OCI-LY1 (cell line): ENCODE results near the gene TMEM63B.

Source experiments
- H2AFZ ChIP-seq: fragments of 200-600 bp; sonication (generic), shearing (Covaris generic); 2 replicates; pipeline ENCODE4 v1.6.0; 2014; ENCODE audit warnings: antibody characterized with exemption, mild to moderate bottlenecking, low read length
- H3F3A ChIP-seq: fragments of 200-600 bp; sonication (generic), shearing (Covaris generic); 2 replicates; pipeline ENCODE4 v1.6.0; 2014; ENCODE audit warnings: mild to moderate bottlenecking, antibody characterized with exemption, low read length, moderate library complexity; ENCODE audit not compliant: insufficient read depth
- H3K27ac ChIP-seq: fragments of 200-600 bp; sonication (generic); 2 replicates; pipeline ENCODE4 v1.5.1; 2014; ENCODE audit warnings: low read length, mixed run types, mild to moderate bottlenecking, low read depth; ENCODE audit not compliant: poor library complexity, severe bottlenecking
- H3K27me3 ChIP-seq: fragments of 200-600 bp; sonication (generic); 2 replicates; pipeline ENCODE4 v1.6.0; 2014; ENCODE audit warnings: antibody characterized with exemption, mild to moderate bottlenecking, low read length, moderate library complexity; ENCODE audit not compliant: insufficient read depth
- H3K36me3 ChIP-seq: fragments of 200-600 bp; sonication (generic); 2 replicates; pipeline ENCODE4 v1.6.1; 2014; ENCODE audit warnings: mild to moderate bottlenecking, antibody characterized with exemption, low read length, moderate library complexity, mixed read lengths; ENCODE audit not compliant: insufficient read depth
- H3K4me1 ChIP-seq: fragments of 200-600 bp; sonication (generic); 2 replicates; pipeline ENCODE4 v1.5.1; 2014; ENCODE audit warnings: mild to moderate bottlenecking, low read length, moderate library complexity; ENCODE audit not compliant: insufficient read depth, severe bottlenecking
- H3K4me2 ChIP-seq: fragments of 200-600 bp; sonication (generic), shearing (Covaris generic); 2 replicates; pipeline ENCODE4 v1.6.1; 2014; ENCODE audit warnings: low read length
- H3K4me3 ChIP-seq: fragments of 200-600 bp; sonication (generic); 2 replicates; pipeline ENCODE4 v1.5.1; 2014; ENCODE audit warnings: low read length, low read depth, mild to moderate bottlenecking, mixed read lengths; ENCODE audit not compliant: poor library complexity, severe bottlenecking
- H3K79me2 ChIP-seq: fragments of 200-600 bp; shearing (Covaris generic); 2 replicates; pipeline ENCODE4 v1.6.1; 2016; ENCODE audit warnings: mixed run types, low read length, mixed read lengths; ENCODE audit not compliant: insufficient read depth
- H3K9ac ChIP-seq: fragments of 200-600 bp; sonication (generic), shearing (Covaris generic); 2 replicates; pipeline ENCODE4 v1.6.1; 2014; ENCODE audit warnings: mild to moderate bottlenecking, low read length, mixed read lengths
- H3K9me2 ChIP-seq: fragments of 200-600 bp; sonication (generic), shearing (Covaris generic); 2 replicates; pipeline ENCODE4 v1.6.1; 2014; ENCODE audit warnings: low read depth, mild to moderate bottlenecking, low read length, mixed read lengths
- H3K9me3 ChIP-seq: fragments of 200-600 bp; shearing (Covaris generic); 2 replicates; pipeline ENCODE4 v1.6.1; 2014; ENCODE audit warnings: low read length, mixed read lengths
- H4K20me1 ChIP-seq: fragments of 200-600 bp; sonication (generic), shearing (Covaris generic); 2 replicates; pipeline ENCODE4 v1.6.0; 2016; ENCODE audit warnings: mild to moderate bottlenecking, low read length; ENCODE audit not compliant: insufficient read depth
- CTCF ChIP-seq: fragments of 200-600 bp; sonication (generic), shearing (Covaris generic); IDR thresholded peaks from 2 replicates; pipeline ENCODE4 v1.5.1; 2017; ENCODE audit warnings: mild to moderate bottlenecking, antibody characterized with exemption, low read length, moderate library complexity, mixed read lengths
- EZH2 ChIP-seq: fragments of 200-600 bp; sonication (generic), shearing (Covaris generic); IDR thresholded peaks from 2 replicates; pipeline ENCODE4 v1.8.0; 2017; ENCODE audit warnings: borderline replicate concordance, mixed run types, mild to moderate bottlenecking, antibody characterized with exemption, low read length, moderate library complexity, mixed read lengths

The TMEM63B gene

DNA sequence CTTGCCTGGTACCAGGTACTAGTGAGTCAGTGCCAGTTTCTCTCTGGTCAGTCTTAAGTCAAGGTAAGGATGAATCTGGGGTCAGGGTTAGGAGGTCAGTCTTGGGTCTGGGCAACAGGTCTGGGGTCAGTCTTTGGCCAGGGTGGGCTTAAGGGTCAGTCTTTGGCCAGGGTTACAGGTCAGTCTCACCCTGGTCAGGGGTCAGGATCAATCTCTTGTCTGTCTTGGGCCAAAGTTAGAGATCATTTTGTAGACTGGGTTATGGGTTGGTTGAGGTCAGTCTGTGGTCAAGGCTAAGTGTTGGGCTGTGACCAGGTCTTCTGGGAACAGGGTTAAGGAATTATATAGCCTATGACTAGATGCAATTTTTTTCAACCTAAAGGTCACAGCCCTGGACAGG, 18.5 kb downstream of the TMEM63B start:
- Histone ChIP-seq H3K9me3 (no peaks in the 10 kb centered on the region), H3K4me1 (no peaks in the 10 kb centered on the region), H3K27ac (no peak overlapping the region), H3F3A (no peaks in the 10 kb centered on the region), H3K36me3 (no peaks in the 10 kb centered on the region), H3K4me3 (no peak overlapping the region), H3K27me3 (no peaks in the 10 kb centered on the region), H4K20me1 (no peaks in the 10 kb centered on the region), H3K9me2 (no peaks in the 10 kb centered on the region), H3K79me2 (no peaks in the 10 kb centered on the region), H3K4me2 (no peak overlapping the region), H3K9ac (no peak overlapping the region), H2AFZ (no peak overlapping the region)
- TF ChIP-seq EZH2 (no peak), CTCF (no peak)

- Histone ChIP-seq H3K27me3 (no peaks in the 10 kb centered on the region), H3K36me3 (no peaks in the 10 kb centered on the region), H3F3A (no peaks in the 10 kb centered on the region), H3K9me2 (no peaks in the 10 kb centered on the region), H3K4me3 (no peak overlapping the region), H4K20me1 (no peaks in the 10 kb centered on the region), H3K79me2 (no peaks in the 10 kb centered on the region), H3K9me3 (no peaks in the 10 kb centered on the region), H3K27ac (no peak overlapping the region), H3K4me2 (no peak overlapping the region), H3K4me1 (no peaks in the 10 kb centered on the region), H3K9ac (no peak overlapping the region), H2AFZ (no peak overlapping the region)
- TF ChIP-seq EZH2 (no peak), CTCF (no peak)
Observed at GRCh38 chr6:44146685-44147084, 19.3 kb downstream of the TMEM63B start.

DNA sequence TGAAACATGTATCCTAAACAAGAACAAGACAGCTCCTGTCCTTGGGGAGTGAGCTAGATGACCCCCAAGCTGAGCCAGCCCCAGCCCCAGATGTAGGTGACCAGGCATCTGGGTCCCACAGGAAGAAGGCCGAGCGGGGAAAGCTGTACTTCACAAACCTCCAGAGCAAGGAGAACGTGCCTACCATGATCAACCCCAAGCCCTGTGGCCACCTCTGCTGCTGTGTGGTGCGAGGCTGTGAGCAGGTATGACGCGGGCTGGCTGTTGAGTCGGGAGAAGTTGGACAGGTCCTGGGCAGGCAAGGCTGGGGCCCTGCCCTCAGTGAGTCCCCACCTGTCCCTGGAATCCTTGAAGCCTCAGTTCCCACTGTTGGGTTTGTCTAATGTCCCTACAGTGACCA, 19.9 kb downstream of the TMEM63B start:
- no peaks in the 10 kb centered on the region for H3K9me3 ChIP-seq
- no peaks in the 10 kb centered on the region for H3K9me2 ChIP-seq
- H3K4me1 ChIP-seq, result no peaks in the 10 kb centered on the region
- H3F3A ChIP-seq, result no peaks in the 10 kb centered on the region
- H3K4me3 ChIP-seq, result no peak overlapping the region
- H3K27ac ChIP-seq, result no peak overlapping the region
- no peaks in the 10 kb centered on the region for H3K36me3 ChIP-seq
- no peaks in the 10 kb centered on the region for H3K79me2 ChIP-seq
- no peaks in the 10 kb centered on the region for H4K20me1 ChIP-seq
- H3K9ac ChIP-seq, result no peak overlapping the region
- H2AFZ ChIP-seq, result no peak overlapping the region
- H3K27me3 ChIP-seq, result no peaks in the 10 kb centered on the region
- TF ChIP-seq CTCF (no peak), EZH2 (no peak)
- no peak overlapping the region for H3K4me2 ChIP-seq
